Measurements from ENCODE around the gene CACNA1S.

The CACNA1S gene

DNA sequence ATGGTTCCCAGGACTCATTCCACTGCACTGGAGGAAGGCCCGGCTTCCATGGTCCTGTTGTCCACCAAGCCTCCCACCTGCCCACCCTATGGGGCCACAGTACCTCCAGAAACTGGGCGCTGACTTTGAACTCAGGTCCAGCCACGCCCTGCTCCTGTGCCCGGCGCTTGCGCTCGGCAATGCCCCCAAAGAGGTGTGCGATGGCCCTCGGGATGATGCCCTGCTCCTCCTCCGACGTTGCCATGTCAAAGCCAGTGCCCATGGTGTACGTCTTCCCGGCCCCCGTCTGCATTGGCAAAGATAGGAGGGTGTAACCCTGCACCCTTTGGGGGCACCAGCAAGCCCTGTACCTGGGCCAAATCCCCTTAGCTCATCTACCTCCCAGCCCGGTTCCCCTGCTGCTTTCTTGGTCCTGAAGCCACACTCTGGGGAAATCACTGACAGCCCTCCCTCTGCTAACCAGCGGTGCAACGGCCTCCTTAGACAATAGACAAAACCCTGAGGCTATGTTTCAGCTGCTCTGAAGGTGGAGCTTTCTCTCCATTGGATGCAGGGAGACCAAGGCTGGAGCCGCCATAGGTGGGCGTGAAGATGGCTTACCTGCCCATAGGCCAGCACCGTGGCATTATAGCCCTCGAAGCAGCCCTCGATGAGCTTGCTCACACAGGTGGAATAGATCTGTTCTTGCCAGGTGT lies 103.4 kb downstream of the CACNA1S start:
- no peak overlapping the region for H3K4me3 ChIP-seq
- H3K4me1 ChIP-seq = peaks cover 32 to 56% (median 51%) of the 10 kb centered on the region in 10 experiments
- peak overlapping the region in 10 of 11 experiments; percentile 11 to 100 (median 65); a peak in 14 of 22 replicates for H3K4me2 ChIP-seq
- peaks cover 49 to 100% (median 98%) of the 10 kb centered on the region in 11 experiments; a peak in 21 of 22 replicates for H4K20me1 ChIP-seq
- no peaks in the 10 kb centered on the region for H3K9me3 ChIP-seq (replicated peaks in 1 of 11)
- no peak for TF ChIP-seq Cebpa-rat (IDR thresholded peaks at IDR 0.05)
- H3K9ac ChIP-seq = 0 out of 22 replicates have a peak overlapping the region, but pooled peaks of 1 of the 11 experiments have one; percentile 3
- H3K27me3 ChIP-seq = no peaks in the 10 kb centered on the region
- no peak overlapping the region for H3K27ac ChIP-seq
- peaks cover 22 to 78% (median 52%) of the 10 kb centered on the region in 11 experiments for H3K36me3 ChIP-seq

DNA sequence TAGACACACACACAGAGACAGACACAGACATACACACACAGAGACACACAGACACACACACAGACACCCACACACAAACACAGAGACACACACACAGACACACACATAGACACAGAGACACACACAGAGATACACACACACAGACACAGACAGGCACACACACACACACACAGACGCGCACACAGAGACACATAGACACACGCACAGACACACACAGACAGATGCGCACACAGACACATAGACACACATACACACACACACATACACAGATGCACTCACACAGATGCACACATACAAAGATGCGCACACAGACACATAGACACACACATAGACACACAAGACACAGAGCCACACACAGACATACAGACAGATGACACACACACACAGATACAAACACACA lies 104.7 kb downstream of the CACNA1S start:
- Histone ChIP-seq H3K9me3 (replicated peaks in 1 of 11) (no peaks in the 10 kb centered on the region), H3K27ac (0 out of 22 replicates have a peak overlapping the region, but pooled peaks of 1 of the 11 experiments have one; percentile 12), H3K4me2 (no peak overlapping the region), H3K4me3 (no peak overlapping the region), H3K36me3 (peaks cover 36 to 89% (median 66%) of the 10 kb centered on the region in 11 experiments), H4K20me1 (peaks cover 37 to 100% (median 89%) of the 10 kb centered on the region in 11 experiments; a peak in 21 of 22 replicates), H3K4me1 (peaks cover 19 to 43% (median 38%) of the 10 kb centered on the region in 10 experiments), H3K27me3 (no peaks in the 10 kb centered on the region), H3K9ac (no peak overlapping the region)
- TF ChIP-seq Cebpa-rat (IDR thresholded peaks at IDR 0.05) = no peak

DNA sequence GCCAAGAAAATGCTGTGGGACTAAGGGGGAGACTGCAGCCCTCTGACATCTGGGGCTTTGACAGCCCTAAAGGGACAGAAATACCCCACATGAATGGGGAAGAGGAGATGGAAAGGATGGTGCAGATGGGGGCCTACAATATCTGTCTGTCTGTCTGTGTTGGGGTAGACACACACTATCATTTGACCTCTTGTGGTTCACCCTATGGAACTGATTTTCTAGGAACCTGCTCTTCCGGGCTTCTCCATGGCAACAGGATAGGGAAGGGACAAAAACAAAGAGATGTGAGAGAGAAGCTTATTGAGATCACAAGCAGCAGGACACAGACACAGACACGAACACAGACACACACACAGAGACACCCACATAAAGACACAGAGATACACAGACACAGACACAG lies 105.8 kb downstream of the CACNA1S start:
- Histone ChIP-seq H4K20me1 (peaks cover 27 to 100% (median 86%) of the 10 kb centered on the region in 11 experiments; a peak in 21 of 22 replicates), H3K27me3 (no peaks in the 10 kb centered on the region), H3K9me3 (replicated peaks in 1 of 11) (no peaks in the 10 kb centered on the region), H3K36me3 (peaks cover 44 to 89% (median 76%) of the 10 kb centered on the region in 11 experiments), H3K4me2 (no peak overlapping the region), H3K4me3 (no peak overlapping the region), H3K27ac (0 out of 22 replicates have a peak overlapping the region, but pooled peaks of 1 of the 11 experiments have one; percentile 18), H3K9ac (no peak overlapping the region), H3K4me1 (peaks cover 12 to 33% (median 28%) of the 10 kb centered on the region in 10 experiments)
- TF ChIP-seq Cebpa-rat (IDR thresholded peaks at IDR 0.05) = no peak

DNA sequence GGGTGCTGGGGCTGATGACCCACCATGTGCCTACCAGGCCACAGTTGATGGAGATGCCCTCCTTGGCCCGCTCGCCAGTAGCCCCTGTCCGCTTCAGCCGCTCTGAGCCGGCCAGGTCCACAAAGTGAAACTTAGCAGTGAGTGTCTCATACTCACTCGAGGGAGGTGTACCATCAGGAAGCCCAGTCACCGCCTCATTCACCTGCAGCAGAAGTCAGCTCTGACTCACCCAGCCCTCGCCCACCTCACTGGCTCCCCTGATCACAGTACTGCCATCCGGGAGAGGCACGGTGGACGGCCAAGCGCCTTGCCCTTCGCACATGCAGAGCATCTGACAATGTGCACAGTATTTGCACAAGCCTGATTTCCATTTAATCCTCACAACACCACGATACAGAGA lies 107.5 kb downstream of the CACNA1S start:
- Histone ChIP-seq H3K9ac (no peak overlapping the region), H3K36me3 (peaks cover 54 to 93% (median 85%) of the 10 kb centered on the region in 11 experiments), H4K20me1 (peaks cover 11 to 96% (median 69%) of the 10 kb centered on the region in 11 experiments; a peak in 21 of 22 replicates), H3K4me3 (no peak overlapping the region), H3K9me3 (replicated peaks in 1 of 11) (no peaks in the 10 kb centered on the region), H3K27ac (no peak overlapping the region), H3K4me2 (no peak overlapping the region), H3K27me3 (no peaks in the 10 kb centered on the region), H3K4me1 (peaks cover 3 to 16% (median 11%) of the 10 kb centered on the region in 10 experiments)
- TF ChIP-seq Cebpa-rat (IDR thresholded peaks at IDR 0.05) = no peak

GRCh38 chr1:201004154-201004553 lies 108.1 kb downstream of the CACNA1S start:
- Histone ChIP-seq H3K4me2 (no peak overlapping the region), H3K27ac (no peak overlapping the region), H3K27me3 (no peaks in the 10 kb centered on the region), H3K4me1 (peaks cover 0 to 10% (median 5%) of the 10 kb centered on the region in 10 experiments; a peak in 16 of 20 replicates), H4K20me1 (peaks cover 5 to 94% (median 66%) of the 10 kb centered on the region in 11 experiments; a peak in 20 of 22 replicates), H3K36me3 (peaks cover 58 to 93% (median 87%) of the 10 kb centered on the region in 11 experiments), H3K9ac (no peak overlapping the region), H3K4me3 (no peak overlapping the region), H3K9me3 (replicated peaks in 1 of 11) (no peaks in the 10 kb centered on the region)
- no peak for TF ChIP-seq Cebpa-rat (IDR thresholded peaks at IDR 0.05)

DNA sequence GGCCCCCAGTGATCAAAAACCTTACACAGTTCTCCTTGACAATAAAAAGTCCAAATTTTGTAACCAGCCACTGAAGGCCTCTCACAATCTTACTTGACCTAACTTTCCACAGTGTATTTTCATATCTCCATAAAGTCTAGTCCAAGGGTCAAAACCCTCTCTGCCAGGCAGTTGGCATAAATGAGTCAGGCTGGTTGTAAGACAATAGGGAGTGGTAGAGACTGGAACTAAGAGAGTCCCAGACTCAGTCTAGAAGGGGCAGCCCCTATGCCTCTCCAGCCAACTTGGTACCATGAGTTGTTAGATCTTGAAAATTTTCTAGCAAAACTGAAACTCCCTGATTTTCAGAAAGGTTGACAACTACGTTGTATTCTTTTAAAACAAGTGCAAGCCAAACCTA lies 109.7 kb downstream of the CACNA1S start:
- no peak overlapping the region for H3K9ac ChIP-seq
- no peaks in the 10 kb centered on the region for H3K27me3 ChIP-seq
- H3K4me2 ChIP-seq = no peak overlapping the region
- H3K4me1 ChIP-seq = peaks cover 0 to 13% (median 7%) of the 10 kb centered on the region in 10 experiments; a peak in 8 of 20 replicates
- no peaks in the 10 kb centered on the region for H3K9me3 ChIP-seq (replicated peaks in 1 of 11)
- no peak overlapping the region for H3K4me3 ChIP-seq
- H3K36me3 ChIP-seq = peaks cover 69 to 93% (median 89%) of the 10 kb centered on the region in 11 experiments
- no peak overlapping the region for H3K27ac ChIP-seq
- TF ChIP-seq Cebpa-rat (IDR thresholded peaks at IDR 0.05) = no peak
- peaks cover 0 to 91% (median 61%) of the 10 kb centered on the region in 11 experiments; a peak in 19 of 22 replicates for H4K20me1 ChIP-seq

GRCh38 chr1:201001962-201002361 lies 110.3 kb downstream of the CACNA1S start:
- no peaks in the 10 kb centered on the region for H3K27me3 ChIP-seq
- H3K4me1 ChIP-seq = peaks cover 0 to 18% (median 8%) of the 10 kb centered on the region in 10 experiments; a peak in 8 of 20 replicates
- no peak overlapping the region for H3K27ac ChIP-seq
- no peak overlapping the region for H3K4me3 ChIP-seq
- no peak overlapping the region for H3K9ac ChIP-seq
- peaks cover 69 to 99% (median 93%) of the 10 kb centered on the region in 11 experiments for H3K36me3 ChIP-seq
- H4K20me1 ChIP-seq = peaks cover 0 to 90% (median 56%) of the 10 kb centered on the region in 11 experiments; a peak in 19 of 22 replicates
- H3K4me2 ChIP-seq = no peak overlapping the region
- no peaks in the 10 kb centered on the region for H3K9me3 ChIP-seq (replicated peaks in 1 of 11)
- no peak for TF ChIP-seq Cebpa-rat (IDR thresholded peaks at IDR 0.05)

DNA sequence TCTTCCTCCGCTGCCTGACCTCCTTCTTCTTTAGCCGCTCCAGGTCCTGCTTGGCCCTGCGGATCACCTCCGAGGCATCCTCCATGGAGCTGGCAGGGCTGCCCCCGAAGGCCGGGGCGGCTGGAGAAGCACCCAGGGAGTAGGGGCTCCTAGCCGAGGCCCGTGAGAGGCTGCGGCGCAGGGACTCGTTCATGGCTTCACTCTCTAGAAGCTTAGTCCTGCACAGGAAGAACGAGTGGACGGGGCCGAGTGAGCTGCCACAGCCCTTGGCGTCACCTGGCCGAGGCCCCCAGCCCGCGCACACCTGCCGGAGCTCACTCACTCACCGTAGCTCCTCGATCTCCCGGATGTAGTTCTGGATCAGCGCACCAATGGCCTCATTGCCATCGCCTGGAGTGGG lies 111.8 kb downstream of the CACNA1S start:
- H3K9ac ChIP-seq = no peak overlapping the region
- no peak overlapping the region for H3K4me2 ChIP-seq
- no peak overlapping the region for H3K4me3 ChIP-seq
- peaks cover 0 to 18% (median 8%) of the 10 kb centered on the region in 10 experiments; a peak in 8 of 20 replicates for H3K4me1 ChIP-seq
- peaks cover 72 to 100% (median 97%) of the 10 kb centered on the region in 11 experiments for H3K36me3 ChIP-seq
- TF ChIP-seq Cebpa-rat (IDR thresholded peaks at IDR 0.05) = no peak
- H4K20me1 ChIP-seq = peaks cover 0 to 90% (median 41%) of the 10 kb centered on the region in 11 experiments; a peak in 18 of 22 replicates
- H3K27ac ChIP-seq = no peak overlapping the region
- no peaks in the 10 kb centered on the region for H3K27me3 ChIP-seq
- no peaks in the 10 kb centered on the region for H3K9me3 ChIP-seq (replicated peaks in 1 of 11)

DNA sequence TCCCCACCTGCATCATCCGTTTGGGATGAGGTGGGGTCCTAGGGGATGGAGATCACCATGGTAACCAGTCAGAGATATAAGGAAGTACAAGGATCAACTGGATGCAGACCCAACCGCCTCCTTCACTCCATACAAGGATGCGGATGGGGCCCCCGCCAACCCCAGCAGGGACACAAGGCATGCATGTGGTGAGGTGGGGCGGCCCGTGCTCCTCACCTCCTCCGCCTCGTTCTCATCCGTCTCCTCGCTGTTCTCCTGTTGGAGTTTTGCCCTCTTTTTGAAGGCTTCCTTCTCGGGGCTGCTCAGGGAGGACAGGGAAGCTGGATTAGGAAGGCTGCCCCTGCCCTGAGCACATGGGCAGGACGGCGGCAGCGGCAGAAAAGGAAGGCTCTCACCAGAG lies 112.6 kb downstream of the CACNA1S start:
- Histone ChIP-seq H3K4me2 (no peak overlapping the region), H3K27me3 (no peaks in the 10 kb centered on the region), H3K36me3 (peaks cover 72 to 100% (median 97%) of the 10 kb centered on the region in 11 experiments), H3K4me1 (peaks cover 0 to 18% (median 8%) of the 10 kb centered on the region in 10 experiments; a peak in 8 of 20 replicates), H3K27ac (no peak overlapping the region), H3K9ac (no peak overlapping the region), H3K4me3 (no peak overlapping the region), H3K9me3 (replicated peaks in 1 of 11) (no peaks in the 10 kb centered on the region), H4K20me1 (peaks cover 0 to 90% (median 40%) of the 10 kb centered on the region in 11 experiments; a peak in 18 of 22 replicates)
- no peak for TF ChIP-seq Cebpa-rat (IDR thresholded peaks at IDR 0.05)

Measured in BLaER1 treated with 17β-estradiol and CSF1 and Interleukin-3, amounts not matched to agents 10 nM and 100 nM (cell line).